ENCODE data around the gene AP3B2.

GRCh38 chr15:82664021-82664420 lies 45.7 kb downstream of the AP3B2 start:
- TF ChIP-seq CTCF (IDR thresholded peaks at IDR 0.05) (no peak), POLR2A (IDR thresholded peaks at IDR 0.05) (no peak), POLR2AphosphoS5 (IDR thresholded peaks at IDR 0.05) (no peak)
